Nephron progenitor cell (in vitro differentiated cells): ENCODE results near the gene KCNT1.

Source experiments
- DNase-seq: peaks from one replicate; pipeline ENCODE4 v3.0.0; 2021
- H3K27ac Mint-ChIP-seq: 2 replicates; pipeline ENCODE4 v1.8.0; 2021; ENCODE audit warnings: mild to moderate bottlenecking, moderate library complexity, mixed read lengths
- H3K27me3 Mint-ChIP-seq: 2 replicates; pipeline ENCODE4 v1.8.0; 2021; ENCODE audit warnings: mild to moderate bottlenecking, low read depth, mixed read lengths; ENCODE audit not compliant: poor library complexity
- H3K36me3 Mint-ChIP-seq: 2 replicates; pipeline ENCODE4 v1.8.0; 2021; ENCODE audit warnings: low read depth, mixed read lengths
- H3K4me1 Mint-ChIP-seq: 2 replicates; pipeline ENCODE4 v1.8.0; 2021; ENCODE audit warnings: mixed read lengths
- H3K4me3 Mint-ChIP-seq: 2 replicates; pipeline ENCODE4 v1.8.0; 2021; ENCODE audit warnings: mild to moderate bottlenecking, moderate library complexity, mixed read lengths
- H3K9me3 Mint-ChIP-seq: 2 replicates; pipeline ENCODE4 v1.8.0; 2021; ENCODE audit warnings: mild to moderate bottlenecking, moderate library complexity, mixed read lengths
- CTCF ChIP-seq: fragments of 200-600 bp; sonication (generic); IDR thresholded peaks from 2 replicates; pipeline ENCODE4 v1.5.0; 2021; ENCODE audit warnings: antibody characterized with exemption

KCNT1 gene

DNA sequence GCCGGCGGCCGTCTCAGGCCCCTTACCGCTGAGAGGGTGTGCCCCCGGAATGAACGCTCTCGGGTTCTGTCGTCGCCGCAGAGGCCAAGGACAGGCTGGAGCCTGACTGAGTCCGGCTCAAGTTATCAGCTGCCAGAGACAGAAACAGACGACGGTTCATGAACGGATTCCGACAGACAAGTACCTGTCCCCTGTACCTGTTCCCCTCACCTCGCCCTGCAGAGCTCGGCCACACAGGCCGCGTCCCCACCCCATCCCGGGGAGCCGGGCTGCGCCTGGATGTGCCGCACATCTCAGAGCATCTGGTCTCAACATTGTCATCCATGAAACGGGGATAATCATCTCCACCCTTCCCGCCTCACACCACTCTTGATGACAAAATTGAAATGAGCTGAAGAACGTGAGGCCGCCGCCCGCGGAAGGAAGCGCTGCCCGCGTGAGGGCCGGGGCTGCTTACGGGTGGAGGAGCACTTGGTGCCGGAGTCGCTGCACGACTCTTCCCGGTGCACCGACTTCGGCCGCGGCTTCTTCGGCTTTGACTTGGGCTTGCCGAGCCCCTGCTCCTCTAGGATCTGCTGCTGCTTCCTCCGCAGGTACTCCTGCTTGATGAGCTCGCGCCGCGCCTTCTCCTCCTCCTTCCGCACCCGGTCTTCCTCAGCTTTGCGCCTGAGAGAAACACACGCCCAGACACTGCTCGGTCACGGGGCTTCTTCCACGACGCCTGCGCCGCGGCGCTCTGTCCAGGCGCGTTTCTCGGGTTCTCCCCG is 116.1 kb downstream of the KCNT1 start:
- Mint-ChIP-seq H3K4me3 (no peak overlapping the region), H3K27ac (no peak overlapping the region), H3K9me3 (no peaks in the 10 kb centered on the region), H3K36me3 (peaks cover 77% of the 10 kb centered on the region), H3K4me1 (peaks cover 18% of the 10 kb centered on the region), H3K27me3 (no peaks in the 10 kb centered on the region)
- no peak for DNase-seq
- no peak for TF ChIP-seq CTCF

DNA sequence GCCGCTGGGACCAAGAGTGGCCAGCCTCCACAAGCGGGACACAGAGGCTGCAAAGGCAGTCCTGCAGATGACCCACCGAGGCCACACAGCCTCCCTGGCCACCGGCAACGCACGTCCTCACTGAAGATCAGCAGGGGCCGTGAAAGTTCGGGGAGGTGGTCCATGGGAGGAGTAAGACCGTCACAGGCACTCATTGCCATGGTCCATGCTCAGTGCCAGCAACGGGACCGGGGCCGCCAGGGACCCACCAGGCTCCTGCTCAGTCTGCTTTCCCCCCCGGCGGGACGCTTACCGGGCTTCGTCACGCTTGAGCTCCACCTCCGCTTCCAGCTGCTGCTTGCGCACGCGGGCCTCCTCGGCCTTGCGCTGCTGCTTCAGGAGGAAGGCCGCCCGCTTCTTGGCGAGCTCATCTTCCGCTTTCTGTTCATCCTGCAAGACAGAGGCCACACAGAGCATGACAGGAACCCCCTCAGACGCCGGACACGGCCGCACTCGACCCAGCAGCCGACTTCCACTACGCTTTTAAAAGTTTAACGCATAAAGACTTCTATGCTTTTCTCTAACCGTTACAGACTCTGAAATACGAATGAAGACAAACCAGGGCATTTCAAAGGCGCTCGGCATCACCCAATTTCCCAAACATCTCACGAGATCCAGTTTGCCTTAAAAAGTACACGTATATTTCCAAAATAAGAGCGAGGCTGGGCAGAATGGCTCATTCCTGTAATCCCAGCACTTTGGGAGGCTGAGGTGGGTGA is 116.9 kb downstream of the KCNT1 start:
- DNase-seq = no peak
- H3K27ac Mint-ChIP-seq = peak overlapping the region; percentile 85
- H3K27me3 Mint-ChIP-seq = no peaks in the 10 kb centered on the region

DNA sequence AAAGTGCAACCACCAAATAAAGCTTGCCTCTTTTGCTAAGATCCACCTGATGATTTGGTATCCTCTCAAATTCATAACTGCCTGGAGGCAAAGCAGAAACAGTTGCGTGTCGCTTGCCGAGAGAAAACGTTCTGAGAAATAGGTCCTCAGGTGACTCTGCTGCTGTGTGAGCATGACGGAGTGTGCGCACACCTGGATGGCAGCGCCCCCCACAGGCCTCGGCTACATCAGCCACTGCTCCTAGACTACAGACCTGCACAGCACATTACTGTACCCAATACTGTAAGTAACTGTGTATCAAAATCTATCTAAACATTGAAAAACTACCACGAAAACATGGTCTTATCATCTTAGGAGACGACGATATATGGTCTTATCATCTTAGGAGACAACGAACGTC is 117.9 kb downstream of the KCNT1 start:
- Mint-ChIP-seq H3K36me3 (peaks cover 70% of the 10 kb centered on the region), H3K9me3 (no peaks in the 10 kb centered on the region), H3K4me3 (no peak overlapping the region), H3K27me3 (no peaks in the 10 kb centered on the region), H3K27ac (no peak overlapping the region), H3K4me1 (peaks cover 18% of the 10 kb centered on the region)
- no peak for DNase-seq
- no peak for TF ChIP-seq CTCF

More for the DNA sequence above, 116.9 kb downstream of the KCNT1 start:
- peaks cover 18% of the 10 kb centered on the region for H3K4me1 Mint-ChIP-seq
- H3K4me3 Mint-ChIP-seq = no peak overlapping the region
- H3K9me3 Mint-ChIP-seq = no peaks in the 10 kb centered on the region
- TF ChIP-seq CTCF = no peak
- peaks cover 77% of the 10 kb centered on the region for H3K36me3 Mint-ChIP-seq

DNA sequence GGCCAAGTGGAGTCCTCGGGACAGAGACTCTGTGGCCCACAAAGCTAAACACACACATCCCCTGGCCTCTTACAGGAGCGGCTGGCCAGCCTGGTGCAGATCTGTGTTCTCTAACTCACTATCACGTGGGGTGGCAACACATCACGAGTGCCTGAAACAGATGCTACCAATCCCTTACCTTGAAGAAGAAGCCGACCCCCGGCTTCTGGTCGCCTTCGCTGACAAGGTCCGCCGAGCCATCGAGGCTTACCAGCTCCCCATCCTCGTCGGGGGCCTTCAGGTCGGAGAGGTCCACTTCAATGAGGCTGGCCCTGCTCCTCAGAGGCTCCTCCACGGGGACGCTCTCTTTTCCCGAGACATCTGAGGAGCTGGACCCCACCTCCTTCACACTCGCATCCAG is 118.7 kb downstream of the KCNT1 start:
- DNase-seq = no peak
- Mint-ChIP-seq H3K27me3 (no peaks in the 10 kb centered on the region), H3K4me1 (peaks cover 15% of the 10 kb centered on the region), H3K4me3 (no peak overlapping the region), H3K9me3 (no peaks in the 10 kb centered on the region), H3K36me3 (peaks cover 64% of the 10 kb centered on the region), H3K27ac (no peak overlapping the region)
- no peak for TF ChIP-seq CTCF

DNA sequence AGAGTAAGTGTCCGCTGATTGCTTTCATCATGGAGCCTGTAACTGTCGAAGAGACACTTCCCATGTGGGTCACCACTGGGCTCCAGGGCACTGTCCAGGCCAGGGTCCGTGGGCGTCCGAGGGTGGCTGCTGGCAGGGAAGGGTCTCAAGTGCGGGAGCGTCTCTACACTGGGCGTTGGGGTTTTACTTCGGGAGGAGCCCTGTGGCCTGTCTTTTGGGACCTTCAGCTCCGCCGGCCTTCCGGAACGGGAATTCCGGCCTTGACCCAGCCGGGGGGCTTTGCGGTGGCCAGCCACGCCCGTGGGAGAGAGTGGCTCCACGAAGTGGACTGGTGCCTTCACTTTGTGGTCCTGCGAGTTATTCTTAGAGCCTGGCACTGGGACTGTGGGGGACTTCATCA is 119.1 kb downstream of the KCNT1 start:
- no peak overlapping the region for H3K4me3 Mint-ChIP-seq
- H3K9me3 Mint-ChIP-seq = no peaks in the 10 kb centered on the region
- no peak for DNase-seq
- H3K27ac Mint-ChIP-seq = no peak overlapping the region
- H3K27me3 Mint-ChIP-seq = no peaks in the 10 kb centered on the region
- H3K36me3 Mint-ChIP-seq = peaks cover 59% of the 10 kb centered on the region
- no peak for TF ChIP-seq CTCF
- peaks cover 10% of the 10 kb centered on the region for H3K4me1 Mint-ChIP-seq
